Muscle of arm (tissue), 12 donors: Measurements from ENCODE around the gene HS1BP3. TPM values are rescaled to one million over a fixed set of nuclear protein-coding genes. Genes with fewer than 3 reads are reported as not detected.

Experiments
- DNase-seq: peaks from one replicate; pipeline ENCODE4 v3.0.0-alpha.2; 2013
- polyA plus RNA-seq, 12 donors: library from polyadenylated mRNA; unstranded; fragments of 120-200 nt; gene quantifications; one replicate each; pipeline ENCODE4 v1.2.1, GENCODE V29; 2013; ENCODE audit not compliant: insufficient read length in 12 of 12

The HS1BP3 gene
- polyA plus RNA-seq, 12 donors: 6.0 to 20.7 (median 8.5) TPM; not detected in 1

GRCh38 chr2:20676353-20677215 is 25.7 kb upstream of the HS1BP3 start:
- no peak for DNase-seq

- no peak for DNase-seq
Measured at GRCh38 chr2:20675701-20676352, 24.9 kb upstream of the HS1BP3 start.

- no peak for DNase-seq
Measured at GRCh38 chr2:20674974-20675679, 24.2 kb upstream of the HS1BP3 start.

- no peak for DNase-seq
Measured at GRCh38 chr2:20674309-20674965, 23.5 kb upstream of the HS1BP3 start.

GRCh38 chr2:20673686-20674308 is 22.9 kb upstream of the HS1BP3 start:
- DNase-seq: no peak

- no peak for DNase-seq
Measured at GRCh38 chr2:20672201-20672951, 21.5 kb upstream of the HS1BP3 start.

GRCh38 chr2:20671736-20672080 is 20.8 kb upstream of the HS1BP3 start:
- no peak for DNase-seq

GRCh38 chr2:20671036-20671735 is 20.3 kb upstream of the HS1BP3 start:
- no peak for DNase-seq

GRCh38 chr2:20670315-20671035 is 19.6 kb upstream of the HS1BP3 start:
- DNase-seq: no peak

GRCh38 chr2:20669562-20670314 is 18.8 kb upstream of the HS1BP3 start:
- no peak for DNase-seq

- DNase-seq: no peak
Measured at GRCh38 chr2:20668871-20669475, 18.1 kb upstream of the HS1BP3 start.

- no peak for DNase-seq
Measured at GRCh38 chr2:20668451-20668850, 17.6 kb upstream of the HS1BP3 start.

- no peak for DNase-seq
Measured at GRCh38 chr2:20667531-20668401, 16.9 kb upstream of the HS1BP3 start.

- DNase-seq: no peak
Measured at GRCh38 chr2:20667151-20667530, 16.2 kb upstream of the HS1BP3 start.

- DNase-seq: no peak
Measured at GRCh38 chr2:20666304-20667150, 15.6 kb upstream of the HS1BP3 start, which contains the start of gene GDF7. TSS of gene GDF7 (plus strand) at chr2:20667144. CDS start at chr2:20667240, 96 bp downstream.

GRCh38 chr2:20666005-20666303 is 15.1 kb upstream of the HS1BP3 start:
- DNase-seq: no peak
